Measurements from ENCODE around the gene LPP.
A peak's percentile ranks its signal among the peaks of the same experiment; 100 is the strongest.

The LPP gene

GRCh38 chr3:188370081-188370830, 216.3 kb downstream of the LPP start:
- DNase-seq, result no peak

DNA sequence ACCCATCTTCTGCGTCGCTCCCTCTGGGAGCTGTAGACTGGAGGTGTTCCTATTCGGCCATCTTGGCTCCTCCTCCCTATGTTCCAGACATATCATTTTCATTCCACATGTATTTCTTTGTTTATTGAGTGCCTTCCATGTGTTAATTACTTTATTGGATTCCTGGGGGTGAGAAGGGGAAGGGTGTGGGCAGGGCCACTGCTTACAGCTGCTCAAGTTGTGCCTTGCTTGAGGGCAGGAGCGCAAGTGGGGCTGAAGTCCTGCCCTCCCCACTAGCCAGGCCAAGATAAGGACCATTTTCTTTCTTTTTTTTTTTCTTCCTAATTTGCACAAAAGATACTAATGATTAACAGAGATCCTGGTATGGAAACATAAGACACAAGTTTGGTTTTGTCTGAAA, 224.8 kb downstream of the LPP start:
- DNase-seq, result no peak

DNA sequence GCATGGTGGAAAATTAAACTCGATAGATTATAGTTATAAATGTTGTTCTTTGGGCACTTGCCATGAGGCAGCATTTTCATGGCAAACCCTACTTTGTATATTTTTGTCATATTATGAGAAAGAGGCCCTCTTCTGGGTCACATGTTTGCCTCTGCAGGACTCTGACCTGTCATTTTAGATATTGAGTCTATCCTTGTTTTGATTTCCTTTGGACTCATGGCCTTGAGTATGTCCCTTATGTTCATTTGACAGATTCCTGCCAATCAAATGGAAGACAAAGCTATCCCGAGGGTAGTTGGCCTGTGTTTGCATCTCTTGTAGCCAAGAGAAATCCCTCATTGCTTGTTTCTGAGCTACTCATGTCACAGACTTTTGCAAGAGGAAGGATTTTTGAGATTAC, 226.3 kb downstream of the LPP start:
- DNase-seq, result no peak

- DNase-seq, result no peak
These were observed 226.8 kb downstream of the LPP start for GRCh38 chr3:188380722-188381121.

GRCh38 chr3:188383748-188384147, 229.8 kb downstream of the LPP start:
- DNase-seq, result no peak

DNA sequence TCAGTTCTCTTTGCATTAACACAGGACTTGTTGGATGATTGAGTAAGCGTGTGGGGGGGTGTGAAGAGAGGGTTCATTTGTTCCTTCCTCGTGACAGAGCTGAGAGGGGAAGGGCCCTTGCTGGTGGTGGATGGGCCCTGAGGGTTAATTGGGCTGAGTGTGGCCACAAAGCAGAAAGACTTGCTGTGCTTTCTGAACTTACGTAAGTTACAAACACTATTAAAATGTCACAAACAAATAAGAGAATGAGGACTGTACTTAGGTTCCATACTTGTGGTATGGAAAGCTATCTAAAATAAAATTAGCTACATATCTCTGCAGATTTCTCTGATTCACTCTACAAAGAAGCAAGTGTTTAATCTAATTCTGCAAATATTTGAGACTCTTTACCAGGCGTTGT, 231.3 kb downstream of the LPP start:
- DNase-seq, result no peak

DNA sequence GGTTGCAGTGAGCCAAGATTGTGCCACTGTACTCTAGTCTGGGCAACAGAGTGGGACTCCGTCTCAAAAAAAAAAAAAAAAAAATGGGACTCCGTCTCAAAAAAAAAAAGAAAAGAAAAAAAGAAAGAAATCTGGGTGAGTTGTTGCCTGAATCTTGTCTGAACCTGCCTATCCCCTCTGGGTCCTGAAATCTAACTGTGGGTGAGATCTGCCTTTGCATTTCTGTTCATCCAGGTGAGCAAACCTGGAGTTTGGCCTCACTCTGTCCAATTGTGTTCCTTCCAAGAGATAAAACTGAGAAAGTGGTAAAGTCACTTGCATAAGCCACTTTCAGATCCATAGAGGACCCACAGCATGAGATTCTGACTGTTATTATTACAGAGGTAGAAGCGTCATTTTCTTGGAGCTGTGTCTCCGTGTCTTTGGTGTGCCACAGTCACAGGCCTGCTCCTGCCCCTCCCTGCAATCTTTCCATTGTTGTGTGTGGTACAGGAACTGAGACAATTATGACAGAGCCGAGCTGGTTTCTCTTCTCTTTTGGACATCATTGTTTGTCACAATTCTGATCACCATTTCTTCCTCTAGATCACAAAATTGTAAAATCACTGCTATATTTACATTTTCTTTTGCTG, 235.9 kb downstream of the LPP start:
- DNase-seq, result peak; percentile 60

DNA sequence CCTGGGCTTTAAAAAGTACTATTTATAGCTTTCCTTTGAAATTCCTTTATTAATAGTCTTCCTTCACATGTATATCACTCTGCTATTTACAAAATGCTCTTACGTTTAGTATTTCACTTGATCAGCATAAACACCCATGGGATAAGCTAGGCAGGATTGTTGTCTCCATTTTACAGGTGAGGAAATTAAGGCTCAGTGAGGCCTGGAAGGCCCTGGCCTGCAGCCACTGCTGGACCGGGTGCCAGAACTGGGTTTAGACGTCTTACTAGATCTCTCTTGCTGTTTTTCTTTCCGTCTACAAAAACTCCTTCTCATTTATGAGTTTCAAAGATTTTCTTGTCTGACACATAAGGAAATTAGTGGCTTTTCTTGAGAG, 236.4 kb downstream of the LPP start:
- no peak for DNase-seq

- DNase-seq, result no peak
These were observed 237.0 kb downstream of the LPP start for GRCh38 chr3:188390775-188391443.

DNA sequence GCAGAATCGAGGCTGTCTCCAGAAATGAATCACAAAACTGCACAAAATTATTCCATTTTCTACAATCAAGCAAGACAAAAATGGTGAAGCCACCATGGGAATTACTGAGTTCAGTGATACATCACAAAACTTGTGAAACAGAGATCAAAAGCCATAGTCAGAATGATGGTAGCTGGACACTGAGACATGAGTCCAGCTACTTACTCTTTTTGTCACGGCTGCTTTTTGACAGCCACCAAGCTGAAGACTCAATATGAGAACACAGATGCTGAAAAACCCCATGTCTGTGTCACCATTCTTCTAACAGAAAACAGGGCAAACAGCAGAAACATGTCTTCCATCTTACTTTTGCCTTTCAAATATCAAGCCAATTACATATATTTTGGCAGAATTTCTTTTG, 237.6 kb downstream of the LPP start:
- DNase-seq, result no peak

GRCh38 chr3:188392076-188392475, 238.1 kb downstream of the LPP start:
- DNase-seq, result no peak

- no peak for DNase-seq
These were observed 240.7 kb downstream of the LPP start for GRCh38 chr3:188394623-188395022.

- DNase-seq, result no peak
These were observed 242.3 kb downstream of the LPP start for GRCh38 chr3:188396251-188396650.

GRCh38 chr3:188396900-188397299, 242.9 kb downstream of the LPP start:
- no peak for DNase-seq

GRCh38 chr3:188397766-188398705, 244.1 kb downstream of the LPP start:
- no peak for DNase-seq

DNA sequence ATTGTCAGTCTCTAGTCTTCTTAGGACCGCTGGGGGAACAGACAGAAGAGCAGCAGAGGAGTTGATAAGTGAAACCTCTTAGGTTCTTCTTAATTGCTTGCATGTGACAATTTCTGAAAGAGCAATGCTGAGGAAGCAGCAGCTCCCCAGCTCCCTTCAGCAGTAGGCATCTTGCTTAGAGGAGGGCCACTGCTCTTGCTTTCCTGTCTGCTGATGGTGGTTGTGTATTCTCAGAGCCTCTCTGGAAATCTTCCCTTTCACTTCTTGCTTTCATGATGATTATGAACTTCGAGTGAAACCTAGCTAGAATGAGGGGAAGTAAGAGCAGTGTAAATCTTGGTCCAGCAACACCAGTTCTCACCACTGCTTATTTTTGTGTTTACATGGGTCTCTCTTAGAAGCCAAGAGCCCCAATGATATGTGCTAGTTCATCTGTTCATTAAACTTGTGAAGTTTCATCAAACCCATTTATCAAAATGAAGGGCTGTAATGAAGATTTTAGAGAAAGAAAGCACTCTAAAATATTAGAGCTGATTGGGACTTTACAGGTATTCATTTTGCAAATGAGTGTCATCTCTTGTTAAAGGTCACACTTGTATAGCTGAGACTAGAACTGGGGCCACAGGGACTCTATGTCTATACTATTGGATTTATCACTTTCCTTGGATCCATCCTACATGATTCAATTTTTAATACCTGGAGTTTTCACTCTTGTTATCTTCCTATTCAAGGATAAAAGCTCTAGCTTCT, 246.7 kb downstream of the LPP start:
- peak; percentile 79 for DNase-seq

DNA sequence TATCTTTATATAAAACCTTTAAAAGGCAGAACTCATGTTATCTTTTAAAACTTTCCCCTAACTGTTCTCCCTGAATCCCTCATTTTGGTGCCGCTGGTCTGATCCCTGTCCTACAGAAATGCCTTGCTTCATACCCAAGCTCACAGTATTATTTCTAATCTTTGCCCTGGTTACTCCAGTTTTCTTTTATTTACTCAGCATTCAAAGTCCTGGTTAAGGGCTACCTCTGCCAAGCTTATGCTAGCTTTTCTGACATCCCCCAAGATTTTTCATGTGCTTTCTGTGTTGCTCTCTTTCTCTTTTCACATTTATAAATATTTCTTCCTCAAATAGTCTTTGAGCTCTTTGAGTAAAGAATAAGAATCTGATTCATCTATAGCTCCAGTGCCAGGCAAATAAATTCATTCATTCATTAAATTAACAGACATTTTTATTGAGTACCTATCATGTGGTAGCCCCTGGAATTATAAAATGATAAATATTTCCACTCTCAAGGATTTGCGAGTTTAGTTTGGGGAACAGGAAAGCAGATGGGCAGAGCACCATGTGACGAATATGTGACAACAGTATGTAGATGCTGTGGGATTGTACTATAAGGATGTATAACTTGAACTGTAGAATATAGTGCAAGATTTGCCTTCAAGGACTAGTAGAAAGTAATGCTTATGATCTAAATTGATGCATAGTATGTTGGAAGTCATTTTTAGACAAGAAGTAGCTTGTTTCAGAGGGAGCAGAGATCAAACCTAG, 247.5 kb downstream of the LPP start:
- no peak for DNase-seq

GRCh38 chr3:188402229-188402628, 248.3 kb downstream of the LPP start:
- no peak for DNase-seq

DNA sequence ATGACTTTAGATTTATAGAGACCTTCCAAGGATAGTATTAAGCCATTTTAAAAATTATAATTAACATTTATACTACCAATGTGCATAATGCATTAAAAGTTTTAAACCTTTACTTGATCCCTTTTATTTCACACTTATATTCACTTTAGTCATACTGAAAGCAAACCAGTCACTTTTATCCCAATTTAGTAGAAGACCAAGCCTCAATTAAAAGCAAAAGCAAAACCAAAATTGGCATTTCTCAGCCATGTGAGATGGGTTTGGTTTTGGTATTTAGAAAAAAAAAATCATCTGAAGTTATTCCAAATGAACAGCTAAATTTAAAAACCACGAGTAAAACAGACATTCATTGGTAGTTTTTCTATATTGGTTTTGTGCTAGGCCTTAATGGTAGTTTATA, 249.4 kb downstream of the LPP start:
- peak; percentile 63 for DNase-seq

GRCh38 chr3:188404124-188404523, 250.2 kb downstream of the LPP start:
- DNase-seq, result no peak

DNA sequence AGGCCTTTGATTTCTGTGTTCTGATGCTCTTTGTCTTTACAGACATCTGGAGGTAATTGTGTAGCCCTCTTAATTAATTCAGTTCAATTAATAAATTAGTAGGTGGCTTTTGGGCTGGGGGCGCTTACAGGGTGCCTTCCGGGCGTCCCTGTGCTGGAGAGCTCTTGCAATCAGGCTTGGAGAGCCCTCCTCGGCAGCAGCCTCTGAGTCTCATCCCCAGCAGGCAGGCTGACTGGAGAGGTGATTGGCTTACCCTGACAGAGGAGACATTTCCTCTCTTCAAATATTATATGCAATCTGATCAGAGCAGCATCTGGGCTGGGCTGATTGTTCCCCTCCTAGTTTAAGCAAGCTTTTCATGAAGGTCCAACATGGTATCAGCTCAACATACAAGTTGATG, 250.7 kb downstream of the LPP start:
- no peak for DNase-seq
